Activated CD4-positive, alpha-beta T cell treated with anti-CD3 and anti-CD28 coated beads, Interleukin-2, amount 10 ng/mL, durations not matched to agents 24 days and 14 days (primary cell): ENCODE results near the gene ATP2B1. TPM values are rescaled to one million over a fixed set of nuclear protein-coding genes. Genes with fewer than 3 reads are reported as not detected.

Experiments
- DNase-seq: peaks from one replicate; pipeline ENCODE4 v3.0.0; 2022
- H3K27ac Mint-ChIP-seq: one replicate; pipeline ENCODE4 v1.8.0; 2022; ENCODE audit warnings: mild to moderate bottlenecking, mixed read lengths
- H3K27me3 Mint-ChIP-seq: one replicate; pipeline ENCODE4 v1.8.0; 2022; ENCODE audit warnings: mixed read lengths
- H3K36me3 Mint-ChIP-seq: one replicate; pipeline ENCODE4 v1.8.0; 2022; ENCODE audit warnings: low read depth, mild to moderate bottlenecking, mixed read lengths
- H3K4me1 Mint-ChIP-seq: one replicate; pipeline ENCODE4 v1.8.0; 2021; ENCODE audit warnings: mixed read lengths
- H3K4me3 Mint-ChIP-seq: one replicate; pipeline ENCODE4 v1.8.0; 2022; ENCODE audit warnings: mild to moderate bottlenecking, moderate library complexity, mixed read lengths
- H3K9me3 Mint-ChIP-seq: one replicate; pipeline ENCODE4 v1.8.0; 2021; ENCODE audit warnings: mixed read lengths
- intact Hi-C: fragments of 100-400 bp; cut with micrococcal nuclease; formaldehyde crosslinking; loops from one replicate; pipeline ENCODE4 v1.15.1; 2023
- total RNA-seq: library from RNA; stranded (reverse); gene quantifications from 2 replicates; pipeline ENCODE4 v1.2.3, GENCODE V29; 2022

ATP2B1 gene
- total RNA-seq, 1 donor from 2014 or later = 19.7 TPM

DNA sequence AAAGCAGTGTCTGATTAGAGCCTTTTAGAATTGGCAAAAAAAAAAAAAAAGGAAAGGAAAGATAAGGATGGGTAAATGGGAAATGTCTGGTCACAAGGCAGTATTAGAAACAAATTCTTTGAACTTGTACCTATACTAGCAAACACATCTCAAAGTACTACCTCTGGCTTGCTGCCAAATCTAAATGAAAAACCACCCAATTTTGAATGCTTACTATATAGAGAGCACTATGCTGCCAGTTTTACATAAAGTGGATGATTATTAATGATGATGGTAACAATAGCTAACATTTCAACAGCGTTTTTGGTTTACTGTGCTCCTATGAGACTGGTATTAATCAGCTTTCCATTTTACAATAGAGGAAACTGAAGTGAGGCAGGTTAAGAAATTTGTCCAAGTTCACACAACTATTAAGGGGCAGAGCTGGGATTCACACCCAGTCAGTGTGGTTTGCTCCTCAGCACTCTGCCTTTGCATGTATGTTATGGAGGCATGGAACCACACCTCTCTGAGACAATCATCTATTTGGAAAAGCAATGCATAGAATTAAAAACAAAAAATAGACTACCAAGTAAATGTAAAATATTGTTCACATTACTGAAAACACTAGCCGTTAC is 34.2 kb downstream of the ATP2B1 start:
- H3K4me1 Mint-ChIP-seq = peaks cover 18% of the 10 kb centered on the region
- H3K4me3 Mint-ChIP-seq = no peak overlapping the region
- no peaks in the 10 kb centered on the region for H3K27me3 Mint-ChIP-seq
- no peak overlapping the region for H3K27ac Mint-ChIP-seq
- intact Hi-C loops = no loop called here
- H3K36me3 Mint-ChIP-seq = peaks cover under 1% of the 10 kb centered on the region
- peaks cover 3% of the 10 kb centered on the region for H3K9me3 Mint-ChIP-seq
- no peak for DNase-seq

DNA sequence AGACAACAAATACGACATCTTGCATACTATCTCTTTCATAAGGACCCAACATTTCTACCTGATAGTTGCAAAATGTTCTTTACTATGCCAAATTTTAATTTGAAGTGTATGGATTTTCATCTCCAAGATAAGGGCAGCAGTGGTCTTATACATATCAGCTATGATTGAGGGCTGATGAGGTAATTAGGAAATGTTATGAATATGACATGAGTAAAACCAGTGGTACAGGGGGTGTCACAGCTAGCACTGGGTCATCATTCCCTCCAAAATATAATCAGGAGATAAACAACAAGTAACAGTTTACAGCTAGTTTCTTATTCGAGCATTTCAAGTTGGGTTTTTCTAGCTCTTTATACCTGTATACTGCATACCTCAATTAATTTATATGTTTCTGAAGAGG is 35.0 kb downstream of the ATP2B1 start:
- peaks cover 17% of the 10 kb centered on the region for H3K4me1 Mint-ChIP-seq
- intact Hi-C loops = no loop called here

DNA sequence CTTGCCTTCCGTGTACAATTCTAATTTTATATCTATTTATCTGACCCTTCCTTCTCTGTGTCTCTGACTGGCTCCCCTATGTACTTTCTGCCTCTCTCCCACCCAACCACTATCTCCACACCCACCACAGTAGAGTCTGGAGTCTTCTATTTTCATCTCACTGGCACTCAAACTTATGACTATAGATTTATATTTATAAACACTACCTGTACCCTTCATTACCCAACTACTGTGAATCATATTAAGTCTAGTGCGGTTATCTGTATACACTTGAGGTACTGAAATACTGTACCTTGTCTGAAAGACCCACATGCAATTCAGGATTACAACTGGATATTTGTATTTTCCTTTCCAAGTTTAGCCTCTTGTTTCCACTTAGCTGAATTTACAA is 36.1 kb downstream of the ATP2B1 start:
- Mint-ChIP-seq H3K4me3 (no peak overlapping the region), H3K36me3 (no peaks in the 10 kb centered on the region), H3K27ac (no peak overlapping the region), H3K27me3 (no peaks in the 10 kb centered on the region), H3K9me3 (no peaks in the 10 kb centered on the region), H3K4me1 (peaks cover 14% of the 10 kb centered on the region)
- intact Hi-C loops = no loop called here
- DNase-seq = no peak

More for the DNA sequence above, 35.0 kb downstream of the ATP2B1 start:
- Mint-ChIP-seq H3K27me3 (no peaks in the 10 kb centered on the region), H3K36me3 (no peaks in the 10 kb centered on the region), H3K4me3 (no peak overlapping the region), H3K9me3 (no peaks in the 10 kb centered on the region), H3K27ac (no peak overlapping the region)
- DNase-seq = no peak

DNA sequence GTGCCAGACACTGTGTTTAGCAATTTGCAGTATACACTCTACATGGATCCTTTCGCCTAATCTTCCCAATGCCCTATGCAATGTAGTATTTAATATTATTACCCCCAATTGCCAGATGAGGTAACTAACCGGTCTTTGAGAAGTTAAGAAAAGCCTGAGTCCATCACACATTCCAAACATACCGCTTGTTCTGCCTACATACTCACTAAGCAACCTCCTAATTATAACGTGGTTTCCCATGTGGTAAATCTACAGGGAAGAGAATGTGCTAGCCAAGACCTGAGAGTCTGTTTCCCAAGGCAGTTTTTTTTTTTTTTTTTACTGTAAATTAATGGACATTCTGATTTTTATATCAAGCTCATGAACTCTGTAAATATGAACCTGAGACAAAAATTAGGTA is 37.2 kb downstream of the ATP2B1 start:
- H3K27me3 Mint-ChIP-seq = no peaks in the 10 kb centered on the region
- DNase-seq = no peak
- intact Hi-C loops = no loop called here
- H3K36me3 Mint-ChIP-seq = no peaks in the 10 kb centered on the region
- no peak overlapping the region for H3K27ac Mint-ChIP-seq
- H3K9me3 Mint-ChIP-seq = no peaks in the 10 kb centered on the region
- peaks cover 14% of the 10 kb centered on the region for H3K4me1 Mint-ChIP-seq
- no peak overlapping the region for H3K4me3 Mint-ChIP-seq

DNA sequence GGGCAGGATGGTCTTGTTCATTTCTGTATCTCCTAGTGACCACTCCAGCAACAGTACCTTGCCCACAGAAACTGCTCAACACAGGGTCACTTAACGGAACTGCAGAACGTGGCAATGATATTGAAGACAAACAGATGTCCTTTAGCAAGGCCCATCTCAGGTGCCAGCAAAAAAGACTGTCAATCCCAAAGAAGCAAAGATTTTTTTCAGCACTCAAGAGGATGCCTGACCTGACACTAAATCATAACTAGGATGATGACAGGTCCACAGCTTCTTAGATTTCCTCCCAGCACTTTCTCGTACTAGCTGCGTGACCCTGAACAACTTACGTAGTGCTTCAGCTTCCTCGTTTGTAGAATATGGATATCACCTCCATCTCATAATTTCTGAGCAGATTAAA is 39.4 kb downstream of the ATP2B1 start:
- H3K9me3 Mint-ChIP-seq = no peaks in the 10 kb centered on the region
- H3K4me3 Mint-ChIP-seq = no peak overlapping the region
- H3K27ac Mint-ChIP-seq = no peak overlapping the region
- H3K4me1 Mint-ChIP-seq = peaks cover 12% of the 10 kb centered on the region
- intact Hi-C loops = no loop called here
- H3K36me3 Mint-ChIP-seq = no peaks in the 10 kb centered on the region
- no peak for DNase-seq
- H3K27me3 Mint-ChIP-seq = no peaks in the 10 kb centered on the region

DNA sequence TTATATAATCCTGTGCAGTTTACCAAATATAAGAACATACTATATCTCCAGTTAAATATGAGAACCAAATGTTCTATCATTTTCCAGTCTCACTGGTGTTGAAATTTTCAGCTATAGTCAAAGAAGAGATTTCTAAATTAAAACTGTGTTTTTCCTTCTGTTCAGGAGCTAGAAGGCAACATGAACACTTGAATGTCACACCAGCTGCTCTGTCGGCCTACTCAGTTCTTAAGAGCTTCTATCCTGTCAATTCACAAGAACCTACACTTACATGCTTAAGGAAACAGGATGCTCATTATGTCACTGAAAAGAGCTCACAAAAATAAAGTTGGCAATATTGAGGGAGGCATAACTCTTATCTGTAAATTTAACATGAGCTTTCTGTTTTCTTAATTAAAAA is 43.1 kb downstream of the ATP2B1 start:
- H3K36me3 Mint-ChIP-seq = no peaks in the 10 kb centered on the region
- H3K27ac Mint-ChIP-seq = no peak overlapping the region

DNA sequence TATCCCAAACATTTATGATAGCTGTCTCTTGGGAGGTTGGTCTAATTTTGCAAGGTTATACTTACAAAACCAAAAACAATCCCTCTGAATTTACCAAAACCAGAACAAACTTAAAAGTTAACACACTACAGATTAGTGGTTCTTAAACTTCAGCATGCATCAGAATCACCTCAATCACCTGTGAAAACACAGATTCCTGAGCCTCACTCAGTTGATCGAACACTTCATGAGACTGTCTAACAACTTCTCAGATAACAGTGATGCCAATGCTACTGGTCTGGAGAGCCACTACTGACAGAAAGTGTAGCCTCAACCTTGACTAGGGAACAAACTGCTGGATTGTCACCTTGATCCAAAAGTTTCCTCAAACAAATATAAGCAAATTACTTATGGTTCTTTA is 44.2 kb downstream of the ATP2B1 start:
- Mint-ChIP-seq H3K27ac (no peak overlapping the region), H3K27me3 (no peaks in the 10 kb centered on the region), H3K9me3 (no peaks in the 10 kb centered on the region), H3K36me3 (no peaks in the 10 kb centered on the region), H3K4me3 (no peak overlapping the region), H3K4me1 (peaks cover 16% of the 10 kb centered on the region)
- no peak for DNase-seq
- intact Hi-C loops = loop anchor here (5.0 kb wide), 1 partner anchor 43 kb away; the partner anchor contains the start of gene ATP2B1

More for the DNA sequence above, 43.1 kb downstream of the ATP2B1 start:
- DNase-seq = no peak
- H3K4me3 Mint-ChIP-seq = no peak overlapping the region
- no peaks in the 10 kb centered on the region for H3K9me3 Mint-ChIP-seq
- intact Hi-C loops = no loop called here
- H3K27me3 Mint-ChIP-seq = no peaks in the 10 kb centered on the region
- H3K4me1 Mint-ChIP-seq = peaks cover 16% of the 10 kb centered on the region

DNA sequence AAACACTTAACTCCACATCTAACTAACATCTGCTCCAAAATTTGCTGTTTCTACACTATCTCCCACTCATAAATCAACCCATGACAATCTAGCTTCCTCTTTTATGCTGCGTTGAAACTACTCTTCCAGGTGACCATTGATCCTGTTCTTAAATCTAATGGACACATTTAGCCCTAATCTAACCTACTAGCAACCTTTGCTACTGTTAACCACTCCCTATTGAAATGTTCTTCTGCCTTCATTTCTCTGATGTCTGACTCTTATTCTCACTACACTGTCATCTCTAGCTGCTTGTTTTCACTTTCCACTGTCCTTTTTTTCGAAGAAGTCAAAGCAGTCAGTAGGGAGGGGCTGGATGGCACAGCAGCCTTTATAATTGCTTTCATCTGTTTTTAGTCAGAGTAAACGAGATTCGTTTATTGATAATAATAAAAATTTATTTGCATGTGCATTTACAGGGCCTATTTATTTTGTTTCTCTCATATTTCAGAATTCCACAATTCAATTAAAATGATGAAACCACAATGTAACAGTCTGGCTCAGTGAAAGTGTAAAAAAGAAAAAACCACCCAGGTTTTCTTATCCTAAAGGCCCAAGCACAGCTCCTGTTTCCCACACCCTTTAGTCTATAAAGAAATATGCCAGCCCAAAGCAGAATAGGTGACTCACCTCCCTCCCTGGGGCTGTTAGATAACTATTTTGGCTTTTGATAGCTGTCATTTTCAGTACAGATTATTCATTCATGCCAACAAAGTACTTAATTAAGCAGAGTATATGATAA is 44.9 kb downstream of the ATP2B1 start:
- Mint-ChIP-seq H3K4me1 (peaks cover 16% of the 10 kb centered on the region), H3K4me3 (peak overlapping the region; percentile 1), H3K27me3 (no peaks in the 10 kb centered on the region), H3K9me3 (no peaks in the 10 kb centered on the region), H3K36me3 (no peaks in the 10 kb centered on the region), H3K27ac (no peak overlapping the region)
- intact Hi-C loops = loop anchor here (5.0 kb wide), 1 partner anchor 44 kb away; the partner anchor contains the start of gene ATP2B1
- DNase-seq = no peak

DNA sequence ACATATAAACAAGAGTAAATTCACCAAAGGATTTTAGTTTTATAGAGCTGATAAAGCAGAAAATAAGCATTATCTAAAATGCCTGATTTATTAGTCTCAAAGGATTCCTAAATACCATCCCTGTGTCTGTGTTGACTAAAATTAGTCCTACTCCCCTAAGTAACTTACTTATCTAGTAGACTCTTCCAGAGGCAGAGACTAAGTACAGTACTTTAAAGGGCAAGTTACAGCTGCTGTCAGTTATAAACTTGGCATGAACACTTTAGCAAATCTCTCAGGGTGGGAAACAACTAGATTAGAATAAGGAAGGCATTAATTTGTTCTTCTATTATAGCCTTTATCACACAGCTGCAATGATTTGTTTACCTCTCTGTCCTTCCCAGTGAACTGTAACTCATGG is 46.0 kb downstream of the ATP2B1 start:
- no peaks in the 10 kb centered on the region for H3K36me3 Mint-ChIP-seq
- H3K27ac Mint-ChIP-seq = no peak overlapping the region
- no peak overlapping the region for H3K4me3 Mint-ChIP-seq
- H3K4me1 Mint-ChIP-seq = peaks cover 16% of the 10 kb centered on the region
- DNase-seq = no peak
- intact Hi-C loops = loop anchor here (5.0 kb wide), 1 partner anchor 45 kb away; the partner anchor contains the start of gene ATP2B1
- H3K27me3 Mint-ChIP-seq = no peaks in the 10 kb centered on the region
- no peaks in the 10 kb centered on the region for H3K9me3 Mint-ChIP-seq

DNA sequence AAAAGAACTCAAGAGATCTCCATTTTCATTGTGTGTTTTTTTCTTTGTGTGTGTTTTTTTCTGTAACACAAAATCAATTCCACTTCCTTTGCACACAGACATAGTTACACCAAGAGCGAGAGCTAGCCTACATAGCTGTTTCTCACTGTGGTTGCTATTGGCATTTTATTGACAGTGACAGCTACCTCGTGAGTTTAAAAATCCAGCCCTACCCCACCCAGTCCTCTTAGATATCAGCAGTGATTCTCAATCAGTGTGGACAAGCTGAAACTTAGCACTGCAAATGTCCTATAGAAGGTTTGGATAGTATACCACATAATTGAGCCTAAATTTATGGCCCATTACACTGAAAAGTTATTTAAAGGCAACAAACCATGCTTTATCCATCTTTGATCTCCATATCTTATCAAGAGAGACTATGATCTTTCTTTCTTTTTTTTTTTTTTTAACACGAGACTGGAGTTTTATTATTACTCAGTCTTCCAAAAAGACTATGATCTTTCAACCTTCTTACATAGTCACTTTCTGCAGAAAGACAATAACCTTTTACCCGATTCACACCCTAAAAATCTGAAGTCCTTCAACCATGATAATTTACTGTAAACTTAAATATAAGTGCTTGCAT is 46.8 kb downstream of the ATP2B1 start:
- Mint-ChIP-seq H3K9me3 (no peaks in the 10 kb centered on the region), H3K27me3 (no peaks in the 10 kb centered on the region), H3K27ac (no peak overlapping the region), H3K36me3 (no peaks in the 10 kb centered on the region), H3K4me1 (peaks cover 16% of the 10 kb centered on the region), H3K4me3 (no peak overlapping the region)
- no peak for DNase-seq
- intact Hi-C loops = loop anchor here (5.0 kb wide), 1 partner anchor 45 kb away; the partner anchor contains the start of gene ATP2B1

DNA sequence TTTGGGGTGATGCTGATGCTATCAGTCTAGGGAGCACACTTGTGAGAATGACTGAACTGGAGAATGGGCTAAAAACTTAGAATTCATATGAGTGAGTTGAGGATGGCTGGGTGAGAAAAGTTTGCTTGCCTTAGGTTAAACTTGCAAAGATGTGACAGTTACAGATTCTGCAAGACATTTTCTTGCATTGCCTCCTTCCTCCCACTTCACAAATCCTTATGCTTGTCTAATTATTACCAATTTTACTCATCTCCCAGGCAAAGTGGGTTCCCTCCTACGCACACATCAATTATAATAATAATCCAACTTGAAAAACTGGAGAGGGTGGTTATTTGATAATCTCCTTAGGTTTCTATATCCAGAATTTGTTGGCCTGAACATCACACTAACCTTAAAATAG is 50.9 kb downstream of the ATP2B1 start:
- H3K9me3 Mint-ChIP-seq = no peaks in the 10 kb centered on the region
- peaks cover 9% of the 10 kb centered on the region for H3K4me1 Mint-ChIP-seq
- H3K27ac Mint-ChIP-seq = no peak overlapping the region
- H3K27me3 Mint-ChIP-seq = no peaks in the 10 kb centered on the region
- H3K36me3 Mint-ChIP-seq = peaks cover 15% of the 10 kb centered on the region
- intact Hi-C loops = no loop called here
- no peak for DNase-seq
- H3K4me3 Mint-ChIP-seq = no peak overlapping the region

DNA sequence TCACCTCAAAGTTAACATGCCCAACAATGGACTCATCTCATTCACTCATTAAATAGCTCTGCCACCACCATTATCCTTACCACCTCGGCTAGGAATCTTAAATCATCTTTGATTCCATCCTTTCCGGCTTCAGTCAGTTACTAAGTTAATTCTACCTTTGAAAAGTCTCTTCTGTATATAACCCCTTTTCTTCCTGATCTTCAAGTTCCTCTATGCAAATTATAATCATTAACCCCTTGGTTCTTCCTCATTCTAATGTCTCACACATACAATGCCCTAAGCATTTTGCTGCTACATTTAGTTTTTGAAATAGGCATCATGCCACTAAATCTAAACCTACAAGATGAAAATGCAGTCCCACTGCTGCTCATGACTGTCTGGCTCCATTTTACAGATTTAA is 51.6 kb downstream of the ATP2B1 start:
- DNase-seq = no peak
- peaks cover 1% of the 10 kb centered on the region for H3K9me3 Mint-ChIP-seq
- H3K4me1 Mint-ChIP-seq = peaks cover 6% of the 10 kb centered on the region
- H3K27me3 Mint-ChIP-seq = no peaks in the 10 kb centered on the region
- H3K36me3 Mint-ChIP-seq = peaks cover 16% of the 10 kb centered on the region
- intact Hi-C loops = no loop called here
- no peak overlapping the region for H3K27ac Mint-ChIP-seq
- H3K4me3 Mint-ChIP-seq = no peak overlapping the region

DNA sequence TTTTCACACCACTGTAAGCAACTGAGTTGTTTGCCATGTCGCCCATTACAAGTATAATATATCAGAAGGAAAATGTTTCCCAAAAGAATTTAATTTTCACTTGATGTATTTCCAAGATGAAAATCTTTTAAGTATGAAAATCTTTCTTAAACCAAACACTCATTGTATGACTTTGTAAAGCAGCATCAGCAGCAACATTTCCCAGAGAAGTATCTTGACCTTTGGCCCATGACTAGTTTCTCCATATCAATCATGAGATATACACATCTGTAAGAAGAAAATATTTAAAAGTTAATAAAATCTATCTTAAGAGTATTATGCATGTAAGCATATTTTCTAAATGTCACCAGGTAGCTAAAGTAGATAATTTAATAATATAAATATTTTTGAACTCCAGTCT is 52.8 kb downstream of the ATP2B1 start:
- no peak for DNase-seq
- Mint-ChIP-seq H3K9me3 (peaks cover 4% of the 10 kb centered on the region), H3K36me3 (peaks cover 20% of the 10 kb centered on the region), H3K27ac (no peak overlapping the region), H3K27me3 (no peaks in the 10 kb centered on the region), H3K4me3 (no peak overlapping the region), H3K4me1 (no peaks in the 10 kb centered on the region)
- intact Hi-C loops = no loop called here

DNA sequence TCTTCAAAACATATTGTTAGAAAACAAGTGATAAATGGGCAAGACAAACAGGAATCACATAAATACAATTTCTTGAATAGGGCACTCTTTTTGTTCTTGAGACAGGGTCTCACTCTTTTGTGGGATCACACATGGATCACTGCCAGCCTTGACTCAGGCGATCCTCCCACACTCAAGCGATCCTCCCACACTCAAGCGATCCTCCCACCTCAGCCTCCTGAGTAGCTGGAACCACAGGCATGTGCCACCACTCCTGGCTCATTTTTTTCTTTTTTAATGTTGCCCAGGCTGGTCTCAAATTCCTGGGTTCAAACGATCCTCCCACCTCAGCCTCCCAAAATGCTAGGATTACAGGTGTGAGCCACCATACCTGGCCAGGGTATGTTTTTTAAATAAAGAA is 57.4 kb downstream of the ATP2B1 start:
- no peak overlapping the region for H3K4me3 Mint-ChIP-seq
- no peaks in the 10 kb centered on the region for H3K27me3 Mint-ChIP-seq
- no peak for DNase-seq
- no peak overlapping the region for H3K27ac Mint-ChIP-seq
- intact Hi-C loops = no loop called here
- H3K9me3 Mint-ChIP-seq = peaks cover 10% of the 10 kb centered on the region
- H3K4me1 Mint-ChIP-seq = no peaks in the 10 kb centered on the region
- peaks cover 42% of the 10 kb centered on the region for H3K36me3 Mint-ChIP-seq
